Fibroblast of skin of back (primary cell): ENCODE results near the gene SLC22A4.
A peak's percentile ranks its signal among the peaks of the same experiment; 100 is the strongest.

Experiments
- DNase-seq: peaks from one replicate; pipeline ENCODE4 v3.0.0-alpha.2; 2013

Gene SLC22A4

DNA sequence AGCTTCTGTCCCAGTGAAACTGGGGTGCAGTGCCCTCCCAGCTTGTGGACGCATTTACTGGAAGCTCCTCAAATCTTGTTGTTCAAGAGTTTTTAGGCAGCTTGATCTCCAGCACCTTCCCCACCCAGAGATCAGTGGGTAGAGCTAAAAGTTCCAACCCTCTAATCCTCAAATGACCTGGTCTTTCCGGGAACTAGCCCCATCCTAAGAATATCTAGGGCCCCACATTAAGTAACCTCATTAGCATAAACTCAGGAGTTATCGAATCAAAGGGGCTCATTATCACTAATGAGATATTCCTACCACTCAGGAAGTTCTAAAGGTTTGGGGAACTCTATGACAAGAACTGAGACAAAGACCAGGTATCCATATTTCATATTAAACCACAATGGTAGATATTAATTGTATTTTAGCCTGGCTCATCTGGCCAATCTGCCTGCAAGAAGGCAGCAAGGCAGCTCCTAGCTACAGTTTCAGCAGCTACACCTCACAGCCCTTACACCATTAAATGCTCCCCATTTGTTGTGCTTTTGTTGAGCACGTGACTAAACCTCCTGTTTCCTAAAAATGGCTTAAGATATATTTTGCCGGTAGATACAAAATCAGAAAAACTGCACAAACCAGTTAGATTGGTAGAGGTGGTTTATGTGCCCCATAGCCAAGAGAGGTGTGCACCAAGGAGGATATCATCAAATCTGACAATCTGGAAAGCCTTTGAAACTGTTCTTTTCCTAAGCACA, 50.8 kb downstream of the SLC22A4 start:
- no peak for DNase-seq

- no peak for DNase-seq
Observed at GRCh38 chr5:132353486-132353995, 59.3 kb downstream of the SLC22A4 start.

GRCh38 chr5:132354381-132355139, 60.4 kb downstream of the SLC22A4 start:
- DNase-seq: no peak

DNA sequence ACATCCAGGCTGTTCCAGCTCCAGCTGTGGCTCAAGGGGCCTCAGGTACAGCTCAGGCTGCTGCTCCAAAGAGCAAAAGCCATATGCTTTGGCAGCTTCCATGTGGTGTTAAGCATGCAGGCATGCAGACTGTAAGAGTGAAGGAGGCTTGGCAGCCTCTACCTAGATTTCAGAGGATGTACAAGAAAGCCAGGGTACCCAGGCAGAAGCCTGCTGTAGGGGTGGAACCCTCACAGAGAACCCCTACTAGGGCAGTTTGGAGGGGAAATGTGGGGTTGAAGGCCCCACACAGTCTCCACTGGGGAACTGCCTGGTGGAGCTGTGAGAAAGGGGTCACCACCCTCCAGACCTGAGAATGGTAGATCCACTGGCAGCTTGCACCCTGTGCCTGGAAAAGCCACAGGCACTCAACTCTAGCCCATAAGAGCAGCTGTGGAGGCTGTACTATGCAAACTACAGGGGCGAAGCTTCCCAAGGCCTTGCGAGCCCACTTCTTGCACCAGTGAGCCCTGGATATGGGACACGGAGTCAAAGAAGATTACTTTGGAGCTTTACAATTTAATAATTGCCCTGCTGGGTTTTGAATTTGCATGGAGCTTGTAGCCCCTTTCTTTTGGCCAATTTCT, 61.1 kb downstream of the SLC22A4 start:
- no peak for DNase-seq

GRCh38 chr5:132358775-132359174, 64.6 kb downstream of the SLC22A4 start:
- no peak for DNase-seq

- DNase-seq: no peak
Observed at GRCh38 chr5:132362086-132362485, 67.9 kb downstream of the SLC22A4 start.

GRCh38 chr5:132363431-132364112, 69.4 kb downstream of the SLC22A4 start:
- DNase-seq: peak; percentile 85

- DNase-seq: no peak
Observed at GRCh38 chr5:132364319-132364718, 70.1 kb downstream of the SLC22A4 start.

- peak; percentile 60 for DNase-seq
Observed at GRCh38 chr5:132365213-132365612, 71.0 kb downstream of the SLC22A4 start.

DNA sequence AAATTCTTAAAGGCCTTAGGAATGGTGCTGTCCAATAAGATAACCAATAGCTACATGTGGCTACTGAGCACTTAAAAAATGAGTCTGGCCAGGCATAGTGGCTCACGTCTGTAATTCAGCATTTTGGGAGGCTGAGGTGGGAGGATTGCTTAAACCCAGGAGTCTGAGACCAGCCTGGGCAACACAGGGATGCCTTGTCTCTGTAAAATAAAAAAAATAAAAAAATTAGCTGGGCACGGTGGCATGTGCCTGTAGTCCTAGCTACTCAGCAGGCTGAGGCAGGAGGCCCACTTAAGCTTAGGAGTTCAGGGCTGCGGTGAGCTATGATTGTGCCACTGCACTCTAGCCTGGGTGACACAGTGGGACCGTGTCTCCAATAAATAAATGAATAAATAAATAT, 74.0 kb downstream of the SLC22A4 start:
- no peak for DNase-seq

- DNase-seq: no peak
Observed at GRCh38 chr5:132369007-132369473, 74.8 kb downstream of the SLC22A4 start.

- peak; percentile 65 for DNase-seq
Observed at GRCh38 chr5:132369474-132370180, 75.4 kb downstream of the SLC22A4 start, which contains the start of gene SLC22A5. Gene SLC22A5 (plus strand): TSS chr5:132369710. CDS start chr5:132369973, 263 bp downstream.

DNA sequence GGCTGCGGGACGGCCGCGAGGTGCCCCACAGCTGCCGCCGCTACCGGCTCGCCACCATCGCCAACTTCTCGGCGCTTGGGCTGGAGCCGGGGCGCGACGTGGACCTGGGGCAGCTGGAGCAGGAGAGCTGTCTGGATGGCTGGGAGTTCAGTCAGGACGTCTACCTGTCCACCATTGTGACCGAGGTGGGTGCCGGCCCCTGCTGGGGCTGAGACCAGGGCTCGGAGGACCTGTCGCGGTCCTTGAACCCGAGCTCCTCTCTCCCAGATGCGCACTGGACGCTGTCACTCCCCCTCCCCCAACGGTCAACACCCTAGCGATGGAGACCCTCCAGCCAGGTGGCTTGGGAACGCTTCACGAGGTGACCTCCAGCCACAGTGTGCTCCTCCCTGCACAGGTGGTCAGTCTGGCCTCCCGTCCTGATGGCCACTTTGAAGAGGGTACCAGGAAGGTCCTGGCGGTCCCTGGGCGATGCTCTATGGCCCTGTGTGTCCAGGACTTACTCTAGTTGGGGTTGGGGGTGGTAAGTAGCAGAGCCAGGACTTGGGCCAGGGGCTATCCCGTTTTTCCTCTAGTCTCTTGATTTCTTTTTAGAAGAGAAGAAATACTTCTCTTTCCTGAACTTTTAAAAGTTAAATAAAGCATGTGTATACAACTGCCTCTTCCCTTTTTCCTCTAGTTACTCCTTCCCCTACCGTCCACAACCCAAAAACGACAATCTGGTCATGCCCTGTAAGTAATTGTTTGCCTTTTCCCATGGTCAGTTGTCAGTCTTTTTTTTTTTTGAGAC, 76.2 kb downstream of the SLC22A4 start:
- no peak for DNase-seq

- DNase-seq: no peak
Observed at GRCh38 chr5:132370971-132371602, 76.9 kb downstream of the SLC22A4 start.

DNA sequence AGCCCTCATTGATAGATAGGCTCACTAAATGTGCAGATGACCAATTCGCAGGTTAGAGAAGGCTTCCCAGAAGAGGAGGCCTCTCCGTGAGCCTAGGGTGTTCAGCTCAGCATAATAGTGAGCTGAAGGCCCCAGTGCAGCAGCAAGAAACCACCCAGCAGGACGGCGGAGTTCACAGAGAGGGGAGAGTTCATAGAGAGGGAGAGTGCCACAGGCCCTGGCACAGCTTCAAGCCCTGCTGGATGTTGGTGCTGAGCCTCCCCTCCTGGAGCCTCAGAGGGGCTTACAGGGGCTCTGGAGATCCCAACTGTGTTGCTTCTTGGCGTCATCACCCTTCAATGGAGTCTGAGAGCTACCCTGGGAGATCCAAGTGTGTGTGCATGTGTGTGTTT, 77.4 kb downstream of the SLC22A4 start:
- DNase-seq: no peak

GRCh38 chr5:132372127-132372526, 77.9 kb downstream of the SLC22A4 start:
- DNase-seq: no peak

- DNase-seq: no peak
Observed at GRCh38 chr5:132372542-132372941, 78.3 kb downstream of the SLC22A4 start.

- DNase-seq: no peak
Observed at GRCh38 chr5:132375957-132376356, 81.8 kb downstream of the SLC22A4 start.

- DNase-seq: no peak
Observed at GRCh38 chr5:132376694-132377641, 82.8 kb downstream of the SLC22A4 start.
